H9 (cell line): ENCODE results near the gene UTP14A. TPM values are rescaled to one million over a fixed set of nuclear protein-coding genes. Genes with fewer than 3 reads are reported as not detected.

Experiments
- DNase-seq: peaks from one replicate; pipeline ENCODE4 v3.0.0-alpha.2; 2017
- H2AFZ ChIP-seq: one replicate; pipeline ENCODE4 v1.6.1; 2013; ENCODE audit warnings: mild to moderate bottlenecking, low read length, control low read depth, moderate library complexity
- H2AK5ac ChIP-seq: 2 replicates; pipeline ENCODE4 v1.6.1; 2013; ENCODE audit warnings: low read length, control low read depth, mixed read lengths; ENCODE audit not compliant: insufficient read length
- H2BK120ac ChIP-seq: one replicate; pipeline ENCODE4 v1.6.1; 2013; ENCODE audit warnings: low read depth, mild to moderate bottlenecking, low read length, control low read depth, inconsistent platforms; ENCODE audit not compliant: poor library complexity, severe bottlenecking
- H2BK12ac ChIP-seq: 2 replicates; pipeline ENCODE4 v1.6.1; 2013; ENCODE audit warnings: low read length, control low read depth, mixed read lengths, low read depth; ENCODE audit not compliant: insufficient read length
- H2BK15ac ChIP-seq: 2 replicates; pipeline ENCODE4 v1.6.1; 2013; ENCODE audit warnings: low read depth, low read length, control low read depth
- H2BK20ac ChIP-seq: one replicate; pipeline ENCODE4 v1.6.1; 2013; ENCODE audit warnings: low read depth, mild to moderate bottlenecking, low read length, control low read depth, inconsistent platforms; ENCODE audit not compliant: poor library complexity, severe bottlenecking
- H2BK5ac ChIP-seq: 2 replicates; pipeline ENCODE4 v1.6.1; 2013; ENCODE audit warnings: low read length, control low read depth, mixed read lengths; ENCODE audit not compliant: insufficient read length
- H3K14ac ChIP-seq: 2 replicates; pipeline ENCODE4 v1.6.1; 2013; ENCODE audit warnings: low read length, control low read depth; ENCODE audit not compliant: insufficient read depth
- H3K18ac ChIP-seq: 2 replicates; pipeline ENCODE4 v1.6.1; 2013; ENCODE audit warnings: low read depth, mild to moderate bottlenecking, mixed read lengths, low read length, control low read depth; ENCODE audit not compliant: insufficient read length
- H3K23ac ChIP-seq: 2 replicates; pipeline ENCODE4 v1.6.1; 2013; ENCODE audit warnings: low read length, control low read depth, mixed read lengths, low read depth; ENCODE audit not compliant: insufficient read length
- H3K23me2 ChIP-seq: 2 replicates; pipeline ENCODE4 v1.6.1; 2013; ENCODE audit warnings: low read depth, mild to moderate bottlenecking, mixed read lengths, low read length, control low read depth; ENCODE audit not compliant: insufficient read length, poor library complexity, severe bottlenecking
- H3K27ac ChIP-seq: 2 replicates; pipeline ENCODE4 v1.5.1; 2013; ENCODE audit warnings: low read length, control low read depth, mixed read lengths, low read depth; ENCODE audit not compliant: insufficient read length
- H3K27me3 ChIP-seq: 2 replicates; pipeline ENCODE4 v1.6.1; 2013; ENCODE audit warnings: low read length, control low read depth, inconsistent platforms; ENCODE audit not compliant: insufficient read depth
- H3K4ac ChIP-seq: 2 replicates; pipeline ENCODE4 v1.6.1; 2013; ENCODE audit warnings: low read depth, mild to moderate bottlenecking, control low read depth, inconsistent platforms, low read length, moderate library complexity
- H3K4me1 ChIP-seq: 2 replicates; pipeline ENCODE4 v1.6.1; 2013; ENCODE audit warnings: low read length, control low read depth, inconsistent platforms; ENCODE audit not compliant: insufficient read depth
- H3K4me2 ChIP-seq: 2 replicates; pipeline ENCODE4 v1.6.1; 2013; ENCODE audit warnings: low read length, control low read depth, mixed read lengths; ENCODE audit not compliant: insufficient read length, insufficient read depth
- H3K56ac ChIP-seq: 2 replicates; pipeline ENCODE4 v1.6.1; 2013; ENCODE audit warnings: low read depth, mild to moderate bottlenecking, mixed read lengths, low read length, control low read depth; ENCODE audit not compliant: insufficient read length
- H3K79me1 ChIP-seq: 2 replicates; pipeline ENCODE4 v1.6.1; 2013; ENCODE audit warnings: low read depth, mild to moderate bottlenecking, moderate library complexity, low read length, control low read depth, inconsistent platforms; ENCODE audit not compliant: insufficient read depth, poor library complexity, severe bottlenecking
- H3K79me2 ChIP-seq: 2 replicates; pipeline ENCODE4 v1.6.1; 2013; ENCODE audit warnings: low read length, control low read depth, inconsistent platforms; ENCODE audit not compliant: insufficient read depth
- H3K9ac ChIP-seq: 2 replicates; pipeline ENCODE4 v1.6.1; 2013; ENCODE audit warnings: low read length, control low read depth, mixed read lengths; ENCODE audit not compliant: insufficient read length; ENCODE audit errors: extremely low read depth
- H3K9me3 ChIP-seq: one replicate; pipeline ENCODE4 v1.6.1; 2013; ENCODE audit warnings: low read depth, low read length, inconsistent platforms; ENCODE audit not compliant: control insufficient read depth
- H3T11ph ChIP-seq: one replicate; pipeline ENCODE4 v1.6.1; 2013; ENCODE audit warnings: mild to moderate bottlenecking, low read length, control low read depth, inconsistent platforms
- H4K20me1 ChIP-seq: one replicate; pipeline ENCODE4 v1.6.1; 2013; ENCODE audit not compliant: control insufficient read depth, insufficient read length, insufficient read depth
- H4K5ac ChIP-seq: 2 replicates; pipeline ENCODE4 v1.6.1; 2013; ENCODE audit warnings: low read depth, mild to moderate bottlenecking, mixed read lengths, low read length, control low read depth; ENCODE audit not compliant: insufficient read length
- H4K8ac ChIP-seq: replicated peaks from 2 replicates; pipeline ENCODE4 v1.6.1; 2013; ENCODE audit warnings: low read length, control low read depth, mixed read lengths, low read depth; ENCODE audit not compliant: insufficient read length
- H4K91ac ChIP-seq: 2 replicates; pipeline ENCODE4 v1.6.1; 2013; ENCODE audit warnings: low read depth, mild to moderate bottlenecking, moderate library complexity, mixed read lengths, low read length, control low read depth; ENCODE audit not compliant: insufficient read length
- H3K27ac Mint-ChIP-seq, 3 experiments: 2 replicates in 2 of 3; 3 replicates in 1 of 3; pipeline ENCODE4 v1.8.0; 2020 to 2021; ENCODE audit warnings: mixed read lengths in 3 of 3, mild to moderate bottlenecking in 1 of 3, moderate library complexity in 1 of 3
- H3K27me3 Mint-ChIP-seq: 2 replicates; pipeline ENCODE4 v1.8.0; 2021; ENCODE audit warnings: low read depth, mild to moderate bottlenecking, moderate library complexity, mixed read lengths
- H3K36me3 Mint-ChIP-seq, 3 experiments: 2 replicates in 2 of 3; 3 replicates in 1 of 3; pipeline ENCODE4 v1.8.0; 2020 to 2021; ENCODE audit warnings: low read depth in 3 of 3, mixed read lengths in 3 of 3; ENCODE audit not compliant: insufficient read depth in 1 of 3
- H3K4me1 Mint-ChIP-seq, 2 experiments: 2 replicates each; pipeline ENCODE4 v1.8.0; 2020; ENCODE audit warnings: mixed read lengths in 2 of 2
- H3K4me3 Mint-ChIP-seq, 2 experiments: 2 replicates in 1 of 2; 3 replicates in 1 of 2; pipeline ENCODE4 v1.8.0; 2020 to 2021; ENCODE audit warnings: mild to moderate bottlenecking in 2 of 2, mixed read lengths in 2 of 2, moderate library complexity in 1 of 2
- H3K9me3 Mint-ChIP-seq, 2 experiments: 2 replicates in 1 of 2; 3 replicates in 1 of 2; pipeline ENCODE4 v1.8.0; 2020; ENCODE audit warnings: mild to moderate bottlenecking in 2 of 2, mixed read lengths in 2 of 2, moderate library complexity in 1 of 2
- WGBS: extraction: QIAGEN DNeasy Blood & Tissue Kit; methylation state at CpG from one replicate; pipeline ENCODE4 v1.1.7; 2013; ENCODE audit warnings: missing lambda C conversion rate, low lambda C conversion rate, mixed read lengths; ENCODE audit not compliant: insufficient read length; ENCODE audit errors: extremely low coverage; 5-methylcytosine and 5-hydroxymethylcytosine counted together
- total RNA-seq: library from RNA; stranded (reverse); gene quantifications from 2 replicates; pipeline ENCODE4 v1.2.1, GENCODE V29; 2021
- TF ChIP-seq, protein P1 (sequence below): fragments of 200-600 bp; sonication (generic); conservative IDR thresholded peaks from 3 replicates; pipeline ENCODE4 v1.8.0; 2021; ENCODE audit warnings: antibody characterized with exemption, mild to moderate bottlenecking

UTP14A gene
- total RNA-seq, 1 experiment from 2014 or later: 37.0 TPM

GRCh38 chrX:129934952-129935351 lies 29.0 kb downstream of the UTP14A start:
- no peak overlapping the region for H3K56ac ChIP-seq
- no CpG with 5 or more reads among the region's 5 CpGs for WGBS
- H4K5ac ChIP-seq: no peak overlapping the region
- peaks cover 13 to 35% of the 10 kb centered on the region in 2 experiments for H3K4me1 Mint-ChIP-seq
- H4K20me1 ChIP-seq: no peaks in the 10 kb centered on the region
- H3K9ac ChIP-seq: no peak overlapping the region
- DNase-seq: no peak
- H3K4me3 Mint-ChIP-seq: peak overlapping the region in 1 of 2 experiments; percentile 73; a peak in 3 of 5 replicates
- no peak overlapping the region for H4K91ac ChIP-seq
- no peak overlapping the region for H3K14ac ChIP-seq
- no peaks in the 10 kb centered on the region for H3K79me2 ChIP-seq
- peaks cover 0 to 77% of the 10 kb centered on the region in 2 experiments; a peak in 2 of 5 replicates for H3K9me3 Mint-ChIP-seq
- peaks cover 1 to 7% (median 3%) of the 10 kb centered on the region in 3 experiments; a peak in 4 of 7 replicates for H3K36me3 Mint-ChIP-seq
- no peak overlapping the region for H3K4ac ChIP-seq
- no peak overlapping the region for H3K23ac ChIP-seq
- peaks cover 10% of the 10 kb centered on the region for H3K9me3 ChIP-seq
- H2BK12ac ChIP-seq: no peak overlapping the region
- H3K27me3 Mint-ChIP-seq: peaks cover 73% of the 10 kb centered on the region
- H3T11ph ChIP-seq: no peak overlapping the region
- no peak overlapping the region for H2BK5ac ChIP-seq
- H3K27ac Mint-ChIP-seq: no peak overlapping the region
- no peaks in the 10 kb centered on the region for H3K79me1 ChIP-seq
- H4K8ac ChIP-seq: no peak overlapping the region
- peaks cover 2% of the 10 kb centered on the region; the same call in 1 of the 2 replicates for H3K4me1 ChIP-seq
- no peak overlapping the region for H2BK20ac ChIP-seq
- H3K4me2 ChIP-seq: no peak overlapping the region
- no peak overlapping the region for H2BK120ac ChIP-seq
- H3K27me3 ChIP-seq: peaks cover 48% of the 10 kb centered on the region
- H3K18ac ChIP-seq: no peak overlapping the region
- H3K27ac ChIP-seq: no peak overlapping the region
- H3K23me2 ChIP-seq: peaks cover 3% of the 10 kb centered on the region
- H2AFZ ChIP-seq: no peak overlapping the region
- no peak overlapping the region for H2BK15ac ChIP-seq
- TF ChIP-seq, protein P1, sequence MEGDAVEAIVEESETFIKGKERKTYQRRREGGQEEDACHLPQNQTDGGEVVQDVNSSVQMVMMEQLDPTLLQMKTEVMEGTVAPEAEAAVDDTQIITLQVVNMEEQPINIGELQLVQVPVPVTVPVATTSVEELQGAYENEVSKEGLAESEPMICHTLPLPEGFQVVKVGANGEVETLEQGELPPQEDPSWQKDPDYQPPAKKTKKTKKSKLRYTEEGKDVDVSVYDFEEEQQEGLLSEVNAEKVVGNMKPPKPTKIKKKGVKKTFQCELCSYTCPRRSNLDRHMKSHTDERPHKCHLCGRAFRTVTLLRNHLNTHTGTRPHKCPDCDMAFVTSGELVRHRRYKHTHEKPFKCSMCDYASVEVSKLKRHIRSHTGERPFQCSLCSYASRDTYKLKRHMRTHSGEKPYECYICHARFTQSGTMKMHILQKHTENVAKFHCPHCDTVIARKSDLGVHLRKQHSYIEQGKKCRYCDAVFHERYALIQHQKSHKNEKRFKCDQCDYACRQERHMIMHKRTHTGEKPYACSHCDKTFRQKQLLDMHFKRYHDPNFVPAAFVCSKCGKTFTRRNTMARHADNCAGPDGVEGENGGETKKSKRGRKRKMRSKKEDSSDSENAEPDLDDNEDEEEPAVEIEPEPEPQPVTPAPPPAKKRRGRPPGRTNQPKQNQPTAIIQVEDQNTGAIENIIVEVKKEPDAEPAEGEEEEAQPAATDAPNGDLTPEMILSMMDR: no peak
- H2AK5ac ChIP-seq: no peak overlapping the region
